Measurements from ENCODE around the gene AUTS2. TPM values are rescaled to one million over a fixed set of nuclear protein-coding genes. Genes with fewer than 3 reads are reported as not detected.

Gene AUTS2
- polyA plus RNA-seq, 1 donor (not counting 4 experiments of a cell fraction or from before 2014, with no cell fraction given), result 4.7 TPM

DNA sequence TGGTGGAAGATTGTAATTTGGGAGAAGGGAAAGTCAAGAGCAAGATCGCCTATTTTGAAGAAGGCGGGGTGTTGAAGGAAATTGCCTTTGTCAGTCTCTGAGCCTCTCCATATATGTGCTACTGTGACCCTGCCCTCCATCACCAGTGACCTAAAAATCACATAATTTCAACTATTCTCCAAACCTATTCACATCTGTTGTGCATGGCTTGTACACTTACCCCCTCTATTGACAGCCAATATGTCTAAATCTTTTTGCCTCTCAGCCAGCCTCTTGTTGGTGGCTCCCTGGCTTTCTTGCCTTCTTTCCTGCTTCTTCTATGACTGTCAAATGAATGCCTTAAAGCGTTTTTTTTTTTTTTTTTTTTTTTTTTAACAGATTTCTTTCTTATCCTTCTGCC, 295.6 kb downstream of the AUTS2 start:
- DNase-seq (ENCODE audit: low read depth, low spot score), result no peak
- H3K27me3 ChIP-seq (ENCODE audit: control insufficient read depth, extremely low read depth, insufficient read depth, low read length), result no peaks in the 10 kb centered on the region
- H3K9me1 ChIP-seq (ENCODE audit: control insufficient read depth, extremely low read depth, insufficient read depth, low read length), result no peaks in the 10 kb centered on the region
- H3K9ac ChIP-seq (ENCODE audit: control insufficient read depth, extremely low read depth, insufficient read depth, low read length), result no peak overlapping the region
- no peak overlapping the region for H3K4me2 ChIP-seq (ENCODE audit: control insufficient read depth, extremely low read depth, insufficient read depth, low read depth, low read length)
- H3K27ac ChIP-seq (ENCODE audit: control insufficient read depth, insufficient read depth, low read length), result no peak overlapping the region
- H3K4me1 ChIP-seq (ENCODE audit: control insufficient read depth, extremely low read depth, insufficient read depth, low read length), result no peaks in the 10 kb centered on the region
- H2AFZ ChIP-seq (ENCODE audit: control insufficient read depth, low read length), result no peak overlapping the region
- no peak for FAIRE-seq
- no peaks in the 10 kb centered on the region for H4K20me1 ChIP-seq (ENCODE audit: control insufficient read depth, extremely low read depth, insufficient read depth, low read length)
- H3K4me3 ChIP-seq (ENCODE audit: control insufficient read depth in 2 of 3, extremely low read depth in 1 of 3, insufficient read depth in 2 of 3, low read depth in 1 of 3, low read length in 3 of 3), result no peak overlapping the region
- dilution Hi-C loops (cut with MboI; ENCODE audit: extremely low pct_ligation_motif_present, low sequenced_read_pairs), result no loop called here
- no peaks in the 10 kb centered on the region for H3K36me3 ChIP-seq (ENCODE audit: control insufficient read depth in 2 of 2, extremely low read depth in 1 of 2, insufficient read depth in 2 of 2, low read length in 2 of 2)
- no peaks in the 10 kb centered on the region for H3K79me2 ChIP-seq (ENCODE audit: control insufficient read depth, insufficient read depth, low read length)
- no peaks in the 10 kb centered on the region for H3K9me3 ChIP-seq (ENCODE audit: control insufficient read depth, low read depth, low read length)
- TF ChIP-seq, protein P1, sequence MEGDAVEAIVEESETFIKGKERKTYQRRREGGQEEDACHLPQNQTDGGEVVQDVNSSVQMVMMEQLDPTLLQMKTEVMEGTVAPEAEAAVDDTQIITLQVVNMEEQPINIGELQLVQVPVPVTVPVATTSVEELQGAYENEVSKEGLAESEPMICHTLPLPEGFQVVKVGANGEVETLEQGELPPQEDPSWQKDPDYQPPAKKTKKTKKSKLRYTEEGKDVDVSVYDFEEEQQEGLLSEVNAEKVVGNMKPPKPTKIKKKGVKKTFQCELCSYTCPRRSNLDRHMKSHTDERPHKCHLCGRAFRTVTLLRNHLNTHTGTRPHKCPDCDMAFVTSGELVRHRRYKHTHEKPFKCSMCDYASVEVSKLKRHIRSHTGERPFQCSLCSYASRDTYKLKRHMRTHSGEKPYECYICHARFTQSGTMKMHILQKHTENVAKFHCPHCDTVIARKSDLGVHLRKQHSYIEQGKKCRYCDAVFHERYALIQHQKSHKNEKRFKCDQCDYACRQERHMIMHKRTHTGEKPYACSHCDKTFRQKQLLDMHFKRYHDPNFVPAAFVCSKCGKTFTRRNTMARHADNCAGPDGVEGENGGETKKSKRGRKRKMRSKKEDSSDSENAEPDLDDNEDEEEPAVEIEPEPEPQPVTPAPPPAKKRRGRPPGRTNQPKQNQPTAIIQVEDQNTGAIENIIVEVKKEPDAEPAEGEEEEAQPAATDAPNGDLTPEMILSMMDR (optimal IDR thresholded peaks at IDR 0.05 in 1 of 3, IDR thresholded peaks at IDR 0.05 in 1 of 3, conservative IDR thresholded peaks at IDR 0.05 in 1 of 3; ENCODE audit: extremely low read depth in 1 of 3, insufficient read depth in 2 of 3, low read length in 3 of 3), result peak; percentile 33 to 57 (median 44)
- TF ChIP-seq EZH2 (IDR thresholded peaks at IDR 0.05; ENCODE audit: low read length), result no peak

DNA sequence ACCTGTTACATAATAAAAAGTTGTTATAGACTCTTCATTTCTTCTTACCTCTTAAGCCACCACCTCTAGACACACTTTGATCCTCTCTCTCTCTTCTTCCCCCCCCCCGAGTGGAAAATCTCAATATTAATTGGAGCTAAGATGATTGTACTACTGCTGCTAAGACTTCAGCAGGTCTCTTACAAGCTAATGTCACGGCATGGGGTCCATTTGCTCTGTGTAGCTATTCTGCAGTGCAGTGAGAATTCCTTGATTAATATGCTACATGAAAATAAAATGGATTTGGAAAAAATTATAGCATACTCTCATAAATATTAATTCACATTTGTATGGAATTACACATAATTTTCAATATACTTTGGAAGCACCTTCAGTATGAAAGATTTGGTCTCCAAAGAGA, 297.2 kb downstream of the AUTS2 start:
- Histone ChIP-seq H3K9me1 (ENCODE audit: control insufficient read depth, extremely low read depth, insufficient read depth, low read length) (no peaks in the 10 kb centered on the region), H3K79me2 (ENCODE audit: control insufficient read depth, insufficient read depth, low read length) (no peaks in the 10 kb centered on the region), H3K9me3 (ENCODE audit: control insufficient read depth, low read depth, low read length) (no peaks in the 10 kb centered on the region), H3K9ac (ENCODE audit: control insufficient read depth, extremely low read depth, insufficient read depth, low read length) (no peak overlapping the region), H2AFZ (ENCODE audit: control insufficient read depth, low read length) (no peak overlapping the region), H3K36me3 (ENCODE audit: control insufficient read depth in 2 of 2, extremely low read depth in 1 of 2, insufficient read depth in 2 of 2, low read length in 2 of 2) (no peaks in the 10 kb centered on the region), H3K4me1 (ENCODE audit: control insufficient read depth, extremely low read depth, insufficient read depth, low read length) (no peaks in the 10 kb centered on the region), H3K27me3 (ENCODE audit: control insufficient read depth, extremely low read depth, insufficient read depth, low read length) (peaks cover 3% of the 10 kb centered on the region), H3K27ac (ENCODE audit: control insufficient read depth, insufficient read depth, low read length) (no peak overlapping the region), H3K4me3 (ENCODE audit: control insufficient read depth in 2 of 3, extremely low read depth in 1 of 3, insufficient read depth in 2 of 3, low read depth in 1 of 3, low read length in 3 of 3) (no peak overlapping the region), H3K4me2 (ENCODE audit: control insufficient read depth, extremely low read depth, insufficient read depth, low read depth, low read length) (no peak overlapping the region), H4K20me1 (ENCODE audit: control insufficient read depth, extremely low read depth, insufficient read depth, low read length) (no peaks in the 10 kb centered on the region)
- no peak for TF ChIP-seq EZH2 (IDR thresholded peaks at IDR 0.05; ENCODE audit: low read length)
- TF ChIP-seq, protein P1 (optimal IDR thresholded peaks at IDR 0.05 in 1 of 3, IDR thresholded peaks at IDR 0.05 in 1 of 3, conservative IDR thresholded peaks at IDR 0.05 in 1 of 3; ENCODE audit: extremely low read depth in 1 of 3, insufficient read depth in 2 of 3, low read length in 3 of 3), result no peak
- DNase-seq (ENCODE audit: low read depth, low spot score), result no peak
- dilution Hi-C loops (cut with MboI; ENCODE audit: extremely low pct_ligation_motif_present, low sequenced_read_pairs), result no loop called here
- no peak for FAIRE-seq
